ENCODE results near the gene EHMT1. TPM values are rescaled to one million over a fixed set of nuclear protein-coding genes. Genes with fewer than 3 reads are reported as not detected.

The EHMT1 gene
- total RNA-seq, 2 donors from 2014 or later: 24.1 to 34.6 TPM

- Histone ChIP-seq H3K27ac (peak overlapping the region; percentile 66 to 70), H3K36me3 (peaks cover 24% of the 10 kb centered on the region), H3K4me3 (peak overlapping the region in 1 of 2 donors; percentile 4), H3K27me3 (no peaks in the 10 kb centered on the region), H3K4me1 (peaks cover 0 to 54% of the 10 kb centered on the region in 2 donors), H3K9me3 (no peaks in the 10 kb centered on the region)
- DNase-seq (ENCODE audit: low spot score): no peak
- TF ChIP-seq CTCF (IDR thresholded peaks at IDR 0.05): no peak
These were observed 42.9 kb upstream of the EHMT1 start for GRCh38 chr9:137575716-137576411.

DNA sequence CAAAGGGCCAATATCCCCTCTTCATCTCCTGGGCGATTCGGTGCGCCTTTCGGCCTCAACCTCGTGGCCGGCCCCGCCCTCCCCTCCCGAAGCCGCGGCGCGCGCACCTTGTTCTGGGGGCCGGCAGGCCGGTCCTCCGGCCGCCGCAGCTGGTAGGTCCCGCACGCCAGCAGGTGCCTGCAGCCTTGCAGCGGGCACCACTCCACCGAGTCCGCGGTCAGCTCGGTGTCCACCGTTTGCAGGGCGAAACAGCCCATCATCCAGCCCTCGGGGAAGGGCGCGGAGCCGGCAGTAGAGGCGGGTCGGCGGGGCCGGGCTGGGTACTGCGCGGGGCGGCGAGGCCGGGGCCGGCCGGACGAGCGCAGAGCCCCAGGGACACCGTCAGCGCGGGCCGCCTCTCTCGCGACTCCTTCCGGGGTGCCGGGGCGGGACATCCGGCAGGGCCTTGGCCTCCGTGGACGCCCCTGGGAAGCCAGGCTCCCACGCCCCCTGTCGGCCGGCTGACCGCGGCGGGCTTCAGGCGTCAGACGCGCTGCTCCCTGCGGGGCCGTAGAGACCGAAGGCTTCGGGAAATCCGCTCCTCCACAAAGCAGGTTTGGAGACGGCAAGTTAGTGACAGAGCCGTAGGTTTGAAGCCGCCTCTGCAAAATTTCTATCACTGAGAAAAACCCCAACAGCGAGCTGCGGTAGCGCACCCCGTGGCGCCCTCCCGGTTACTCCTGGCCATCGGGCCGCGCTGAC lies 40.1 kb upstream of the EHMT1 start, which contains the start of gene DPH7:
DPH7 (minus strand) TSS at position 408 of the 741 bp plus-strand sequence; CDS start at position 260, 148 bp downstream.
- Histone ChIP-seq H3K4me1 (peaks cover 0 to 54% of the 10 kb centered on the region in 2 donors), H3K36me3 (peaks cover 34% of the 10 kb centered on the region), H3K9me3 (no peaks in the 10 kb centered on the region), H3K27ac (peak within 1 kb of the TSS; percentile 84 to 87), H3K27me3 (no peaks in the 10 kb centered on the region), H3K4me3 (peak within 1 kb of the TSS; percentile 90 to 98)
- TF ChIP-seq CTCF (IDR thresholded peaks at IDR 0.05): peak; percentile 96 to 98
- peak; percentile 89 for DNase-seq (ENCODE audit: low spot score)

GRCh38 chr9:137579259-137579604 lies 39.6 kb upstream of the EHMT1 start:
- Histone ChIP-seq H3K27me3 (no peaks in the 10 kb centered on the region), H3K4me1 (peaks cover 0 to 51% of the 10 kb centered on the region in 2 donors), H3K9me3 (no peaks in the 10 kb centered on the region), H3K27ac (peak overlapping the region; percentile 84 to 87), H3K36me3 (peaks cover 29% of the 10 kb centered on the region), H3K4me3 (peak overlapping the region; percentile 90 to 98)
- TF ChIP-seq CTCF (IDR thresholded peaks at IDR 0.05): no peak
- no peak for DNase-seq (ENCODE audit: low spot score)

DNA sequence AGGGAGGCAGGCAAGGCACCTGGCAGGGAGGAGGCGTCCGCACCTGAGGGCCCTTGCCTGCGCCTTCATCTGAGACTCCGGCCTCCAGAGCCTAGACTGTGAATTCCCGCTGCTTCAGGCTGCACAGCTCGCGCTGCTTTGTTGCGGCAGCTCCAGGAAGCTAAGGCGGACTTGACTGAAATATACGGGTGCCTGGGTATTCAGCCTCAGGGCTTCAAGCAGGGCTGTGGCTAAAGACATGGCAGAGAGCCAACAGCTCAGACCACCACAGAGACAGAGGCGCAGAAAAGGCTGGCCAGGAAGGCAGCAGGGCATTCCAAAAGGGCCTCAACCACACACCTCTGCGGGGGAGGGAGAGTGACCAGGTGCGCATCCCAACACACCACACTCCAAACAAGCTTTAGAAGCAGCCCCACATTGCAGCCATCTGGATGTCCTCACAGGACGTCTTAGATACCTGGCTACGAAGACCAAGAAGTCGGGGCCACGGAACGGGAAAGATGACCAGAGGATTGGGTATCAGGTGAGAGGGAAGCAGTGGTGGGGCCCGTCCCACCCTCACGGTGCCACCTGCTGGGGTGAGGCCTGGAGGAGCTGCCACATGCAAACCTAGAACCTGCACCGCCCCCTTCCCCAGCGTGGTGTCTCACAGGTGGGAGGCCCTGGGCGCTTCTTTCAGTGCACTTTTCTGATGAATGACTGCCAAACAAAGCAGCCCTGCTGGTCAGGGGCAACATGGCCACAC lies 38.4 kb upstream of the EHMT1 start:
- Histone ChIP-seq H3K27ac (no peak overlapping the region), H3K4me3 (no peak overlapping the region), H3K36me3 (peaks cover 24% of the 10 kb centered on the region), H3K9me3 (no peaks in the 10 kb centered on the region), H3K27me3 (no peaks in the 10 kb centered on the region), H3K4me1 (peaks cover 0 to 39% of the 10 kb centered on the region in 2 donors)
- no peak for DNase-seq (ENCODE audit: low spot score)
- TF ChIP-seq CTCF (IDR thresholded peaks at IDR 0.05): no peak

DNA sequence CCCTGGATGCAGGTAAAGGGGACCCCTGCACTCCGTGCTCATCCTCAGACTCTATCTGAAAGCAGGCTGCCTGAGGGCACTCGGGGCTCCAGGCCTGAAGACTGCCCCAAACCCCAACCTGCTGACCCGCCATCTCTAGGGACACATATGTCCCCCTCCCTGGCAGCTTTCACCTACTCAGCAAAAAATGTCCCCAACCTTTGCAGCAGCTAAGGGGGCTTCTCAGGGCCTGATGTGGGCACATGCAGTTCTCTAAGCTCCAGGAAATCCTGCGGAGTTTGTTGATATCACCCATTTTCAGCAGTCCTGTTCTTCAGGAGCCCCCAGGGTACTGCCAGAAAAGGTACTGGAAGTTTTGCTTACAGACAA lies 37.9 kb upstream of the EHMT1 start:
- peaks cover 27% of the 10 kb centered on the region for H3K36me3 ChIP-seq
- no peak for TF ChIP-seq CTCF (IDR thresholded peaks at IDR 0.05)
- no peak for DNase-seq (ENCODE audit: low spot score)
- no peaks in the 10 kb centered on the region for H3K9me3 ChIP-seq
- H3K27me3 ChIP-seq: no peaks in the 10 kb centered on the region
- no peak overlapping the region for H3K27ac ChIP-seq
- H3K4me3 ChIP-seq: no peak overlapping the region
- H3K4me1 ChIP-seq: peaks cover 0 to 34% of the 10 kb centered on the region in 2 donors

Measured in right atrium auricular region (tissue), 2 donors.